ENCODE results near the gene CA10. TPM values are rescaled to one million over a fixed set of nuclear protein-coding genes. Genes with fewer than 3 reads are reported as not detected.

CA10 gene
- total RNA-seq, 1 donor from 2014 or later = 0.20 TPM

DNA sequence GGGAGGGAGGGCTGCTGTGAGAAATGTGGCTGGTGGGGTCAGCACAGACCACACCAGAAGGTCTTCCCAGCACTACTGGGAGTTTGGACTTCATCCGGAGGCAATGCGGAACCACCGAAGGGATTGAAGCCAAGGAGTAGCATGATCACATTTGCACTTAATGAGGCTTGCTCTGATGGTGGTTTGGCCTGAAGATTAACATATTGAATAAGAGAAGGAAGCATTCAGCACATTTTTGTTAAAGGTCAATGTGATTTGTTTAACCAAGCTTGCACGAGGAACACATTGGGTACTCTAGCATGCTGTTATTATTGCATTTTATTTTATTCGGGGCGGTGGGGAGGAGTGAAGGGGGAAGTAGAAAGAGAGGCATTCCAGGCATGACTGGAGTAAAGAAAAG lies 519.5 kb downstream of the CA10 start:
- Mint-ChIP-seq H3K27ac (no peak overlapping the region), H3K4me3 (no peak overlapping the region), H3K27me3 (ENCODE audit: low read depth) (peaks cover 54% of the 10 kb centered on the region), H3K36me3 (no peaks in the 10 kb centered on the region), H3K4me1 (no peaks in the 10 kb centered on the region), H3K9me3 (no peaks in the 10 kb centered on the region)
- DNase-seq (ENCODE audit: low spot score in 2 of 2, unreplicated experiment in 2 of 2) = no peak
- no peak for TF ChIP-seq CTCF (IDR thresholded peaks at IDR 0.05; ENCODE audit: unreplicated experiment)

GRCh38 chr17:51636291-51636690 lies 522.2 kb downstream of the CA10 start:
- no peaks in the 10 kb centered on the region for H3K4me1 Mint-ChIP-seq

DNA sequence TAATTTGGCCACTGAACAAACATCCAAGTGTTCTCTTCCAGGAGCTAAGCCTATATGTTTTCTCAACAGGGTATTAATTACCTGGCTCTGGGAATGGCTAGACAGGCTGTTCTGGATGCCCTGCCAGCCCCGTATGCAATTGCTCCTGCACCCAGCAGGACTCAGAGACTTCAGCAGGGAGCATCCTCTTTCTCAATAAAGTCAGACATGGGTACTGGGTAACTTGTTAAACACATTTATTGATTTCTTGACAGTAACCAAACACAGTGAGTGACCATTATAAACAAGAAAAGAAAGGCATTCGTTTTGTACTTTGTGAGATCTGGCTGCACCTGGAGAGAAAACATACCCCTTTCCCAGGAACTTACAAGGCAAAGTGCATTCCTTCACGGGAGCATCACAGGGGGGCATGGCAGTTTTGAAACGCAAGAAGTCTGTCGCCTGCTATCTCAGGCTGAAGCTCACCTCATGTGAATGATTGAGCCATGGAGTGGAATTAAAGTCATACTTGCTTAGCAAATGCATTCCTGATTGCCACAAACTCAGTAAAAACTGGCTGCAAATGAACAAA lies 528.3 kb downstream of the CA10 start:
- DNase-seq (ENCODE audit: low spot score in 2 of 2, unreplicated experiment in 2 of 2) = no peak
- H3K36me3 Mint-ChIP-seq = no peaks in the 10 kb centered on the region
- no peak for TF ChIP-seq CTCF (IDR thresholded peaks at IDR 0.05; ENCODE audit: unreplicated experiment)
- H3K9me3 Mint-ChIP-seq = peaks cover 6% of the 10 kb centered on the region
- H3K27ac Mint-ChIP-seq = no peak overlapping the region
- peaks cover 30% of the 10 kb centered on the region for H3K27me3 Mint-ChIP-seq (ENCODE audit: low read depth)
- no peak overlapping the region for H3K4me3 Mint-ChIP-seq
- no peaks in the 10 kb centered on the region for H3K4me1 Mint-ChIP-seq

More at GRCh38 chr17:51636291-51636690, 522.2 kb downstream of the CA10 start:
- Mint-ChIP-seq H3K27me3 (ENCODE audit: low read depth) (peaks cover 40% of the 10 kb centered on the region), H3K27ac (no peak overlapping the region), H3K9me3 (peaks cover 1% of the 10 kb centered on the region), H3K4me3 (no peak overlapping the region), H3K36me3 (no peaks in the 10 kb centered on the region)
- no peak for DNase-seq (ENCODE audit: low spot score in 2 of 2, unreplicated experiment in 2 of 2)
- no peak for TF ChIP-seq CTCF (IDR thresholded peaks at IDR 0.05; ENCODE audit: unreplicated experiment)

DNA sequence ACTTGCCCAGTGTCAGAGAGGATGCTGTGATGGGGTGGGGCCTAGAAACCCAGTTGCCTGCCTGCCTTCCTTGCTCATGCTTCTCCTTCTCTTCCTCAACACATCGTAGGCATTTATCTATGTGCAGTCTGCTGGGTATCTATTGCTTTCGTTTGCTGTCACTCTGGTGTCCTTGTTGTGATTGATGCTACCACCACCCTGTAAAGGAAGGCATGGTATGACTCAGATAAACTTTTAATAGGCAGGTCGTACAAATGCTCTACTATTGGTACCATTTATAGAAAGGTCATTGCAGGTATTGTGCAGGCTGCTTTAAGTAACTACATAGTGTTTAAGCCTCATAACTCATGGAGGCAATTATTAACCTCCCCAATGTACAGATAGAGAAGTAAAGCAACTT lies 529.3 kb downstream of the CA10 start:
- H3K36me3 Mint-ChIP-seq = no peaks in the 10 kb centered on the region
- DNase-seq (ENCODE audit: low spot score in 2 of 2, unreplicated experiment in 2 of 2) = no peak
- H3K27me3 Mint-ChIP-seq (ENCODE audit: low read depth) = peaks cover 30% of the 10 kb centered on the region
- no peak for TF ChIP-seq CTCF (IDR thresholded peaks at IDR 0.05; ENCODE audit: unreplicated experiment)
- H3K4me1 Mint-ChIP-seq = no peaks in the 10 kb centered on the region
- no peak overlapping the region for H3K4me3 Mint-ChIP-seq
- peaks cover 6% of the 10 kb centered on the region for H3K9me3 Mint-ChIP-seq
- no peak overlapping the region for H3K27ac Mint-ChIP-seq

DNA sequence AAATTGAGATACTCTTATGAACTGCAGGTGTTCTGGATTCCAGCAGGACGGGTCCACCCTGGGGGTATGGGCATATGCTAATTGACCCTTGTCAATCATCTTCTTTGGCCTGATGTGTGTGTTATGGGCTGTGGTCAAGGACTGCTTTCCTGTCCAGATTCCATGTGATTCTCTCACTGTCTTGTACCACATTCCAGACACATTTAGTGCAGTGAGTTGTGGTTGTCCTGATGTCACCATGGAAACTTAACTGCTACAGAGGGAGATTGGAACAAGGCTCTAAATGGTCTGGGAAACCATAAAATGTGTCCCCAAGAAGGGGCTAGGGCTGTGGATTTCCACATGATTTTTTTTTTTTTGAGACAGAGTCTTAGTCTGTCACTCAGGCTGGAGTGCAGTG lies 530.7 kb downstream of the CA10 start:
- Mint-ChIP-seq H3K4me1 (no peaks in the 10 kb centered on the region), H3K27me3 (ENCODE audit: low read depth) (peaks cover 28% of the 10 kb centered on the region), H3K27ac (no peak overlapping the region), H3K36me3 (no peaks in the 10 kb centered on the region), H3K4me3 (no peak overlapping the region), H3K9me3 (peaks cover 6% of the 10 kb centered on the region)
- no peak for DNase-seq (ENCODE audit: low spot score in 2 of 2, unreplicated experiment in 2 of 2)
- TF ChIP-seq CTCF (IDR thresholded peaks at IDR 0.05; ENCODE audit: unreplicated experiment) = no peak

GRCh38 chr17:51618476-51618875 lies 540.0 kb downstream of the CA10 start:
- Mint-ChIP-seq H3K36me3 (no peaks in the 10 kb centered on the region), H3K27me3 (ENCODE audit: low read depth) (peaks cover 38% of the 10 kb centered on the region), H3K4me1 (peaks cover 3% of the 10 kb centered on the region), H3K9me3 (no peaks in the 10 kb centered on the region), H3K27ac (no peak overlapping the region), H3K4me3 (no peak overlapping the region)
- DNase-seq (ENCODE audit: low spot score in 2 of 2, unreplicated experiment in 2 of 2) = no peak
- no peak for TF ChIP-seq CTCF (IDR thresholded peaks at IDR 0.05; ENCODE audit: unreplicated experiment)

Measured in mesothelial cell of epicardium (in vitro differentiated cells).